GM12874 (cell line): ENCODE data around the gene BOLL.
A peak's percentile ranks its signal among the peaks of the same experiment; 100 is the strongest.

Experiments
- TF ChIP-seq, protein P1 (sequence below): IDR thresholded peaks from 2 replicates; pipeline ENCODE4 v1.5.1; 2011; ENCODE audit warnings: low read depth, mild to moderate bottlenecking, control low read depth, low read length, moderate library complexity; ENCODE audit not compliant: insufficient read depth

BOLL gene

DNA sequence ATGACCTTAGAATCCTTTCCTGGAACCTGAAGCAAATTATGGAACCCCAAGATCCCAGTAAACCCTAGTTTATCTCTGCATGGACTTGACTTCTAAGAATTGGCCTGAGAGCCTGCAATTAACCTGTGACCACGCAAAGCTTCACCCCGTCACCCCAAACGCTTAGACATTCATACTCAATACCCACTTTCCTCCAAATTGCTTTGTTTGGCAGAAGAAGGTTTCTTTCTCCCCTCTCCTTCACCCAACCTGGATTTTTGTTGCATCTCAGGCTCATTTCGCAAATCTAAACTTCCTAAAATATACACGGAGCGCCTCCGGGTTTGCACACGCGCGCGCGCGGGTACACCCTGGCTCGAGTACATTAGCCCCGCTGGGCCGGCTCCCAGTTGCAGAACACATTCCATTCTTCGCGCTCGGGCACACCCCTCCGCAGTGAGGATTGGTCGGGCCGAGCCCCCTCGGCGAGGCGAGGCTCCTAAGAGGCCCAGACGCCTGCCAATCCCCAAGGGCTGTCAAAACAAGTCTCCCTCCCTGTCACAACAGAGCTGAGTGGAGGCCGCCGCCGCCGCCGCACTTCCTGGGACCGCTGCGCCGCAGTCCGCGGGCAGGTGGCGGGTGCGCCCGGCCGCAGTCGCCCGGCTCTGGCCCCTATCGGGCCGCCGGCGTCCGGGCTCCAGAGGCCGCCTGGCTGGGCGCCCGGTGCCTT is 19.1 kb upstream of the BOLL start, which contains the start of gene PLCL1:
Gene PLCL1, plus strand, starts transcription at position 545 of the 709 bp plus-strand sequence.
- TF ChIP-seq, protein P1, sequence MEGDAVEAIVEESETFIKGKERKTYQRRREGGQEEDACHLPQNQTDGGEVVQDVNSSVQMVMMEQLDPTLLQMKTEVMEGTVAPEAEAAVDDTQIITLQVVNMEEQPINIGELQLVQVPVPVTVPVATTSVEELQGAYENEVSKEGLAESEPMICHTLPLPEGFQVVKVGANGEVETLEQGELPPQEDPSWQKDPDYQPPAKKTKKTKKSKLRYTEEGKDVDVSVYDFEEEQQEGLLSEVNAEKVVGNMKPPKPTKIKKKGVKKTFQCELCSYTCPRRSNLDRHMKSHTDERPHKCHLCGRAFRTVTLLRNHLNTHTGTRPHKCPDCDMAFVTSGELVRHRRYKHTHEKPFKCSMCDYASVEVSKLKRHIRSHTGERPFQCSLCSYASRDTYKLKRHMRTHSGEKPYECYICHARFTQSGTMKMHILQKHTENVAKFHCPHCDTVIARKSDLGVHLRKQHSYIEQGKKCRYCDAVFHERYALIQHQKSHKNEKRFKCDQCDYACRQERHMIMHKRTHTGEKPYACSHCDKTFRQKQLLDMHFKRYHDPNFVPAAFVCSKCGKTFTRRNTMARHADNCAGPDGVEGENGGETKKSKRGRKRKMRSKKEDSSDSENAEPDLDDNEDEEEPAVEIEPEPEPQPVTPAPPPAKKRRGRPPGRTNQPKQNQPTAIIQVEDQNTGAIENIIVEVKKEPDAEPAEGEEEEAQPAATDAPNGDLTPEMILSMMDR: no peak

DNA sequence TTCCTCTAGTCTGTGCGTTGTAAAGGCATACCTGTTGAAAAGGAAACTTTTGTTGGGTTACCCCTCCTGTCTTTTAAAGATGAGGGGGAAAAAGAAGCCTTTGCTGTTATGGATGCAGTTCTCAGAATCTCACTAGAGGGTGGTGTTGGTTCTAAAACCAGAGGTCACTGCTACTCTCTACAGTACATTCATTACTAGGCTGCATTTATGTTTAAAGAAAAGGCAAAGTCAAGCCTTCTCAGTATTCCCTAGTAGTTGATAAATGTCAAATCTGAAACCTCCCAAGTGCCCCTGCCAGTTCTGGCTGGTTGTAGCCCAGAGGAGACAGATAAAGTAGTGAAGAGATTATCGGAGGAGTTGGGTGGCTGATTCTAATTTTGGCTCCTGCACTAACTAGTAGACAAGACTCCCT is 17.9 kb upstream of the BOLL start:
- TF ChIP-seq, protein P1: peak; percentile 64

DNA sequence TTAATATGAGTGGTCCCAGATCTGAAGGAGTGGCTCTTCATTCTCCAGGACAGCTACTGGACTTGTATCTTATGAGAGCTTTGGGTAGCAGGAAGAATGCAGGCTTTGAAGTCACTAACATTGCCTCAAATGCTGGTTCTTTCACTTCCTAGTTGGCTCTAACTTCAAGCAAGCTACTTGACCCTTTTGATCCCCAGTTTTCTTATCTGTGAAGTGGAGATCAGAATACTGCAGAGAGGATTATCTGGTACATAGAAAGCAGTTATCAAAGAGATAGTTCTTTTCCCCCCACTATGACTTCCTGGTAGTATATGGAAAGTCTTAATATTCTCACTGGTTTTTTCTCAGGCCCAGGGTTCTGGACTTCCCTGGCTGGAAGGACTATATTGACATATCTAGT is 15.9 kb upstream of the BOLL start:
- TF ChIP-seq, protein P1: no peak

DNA sequence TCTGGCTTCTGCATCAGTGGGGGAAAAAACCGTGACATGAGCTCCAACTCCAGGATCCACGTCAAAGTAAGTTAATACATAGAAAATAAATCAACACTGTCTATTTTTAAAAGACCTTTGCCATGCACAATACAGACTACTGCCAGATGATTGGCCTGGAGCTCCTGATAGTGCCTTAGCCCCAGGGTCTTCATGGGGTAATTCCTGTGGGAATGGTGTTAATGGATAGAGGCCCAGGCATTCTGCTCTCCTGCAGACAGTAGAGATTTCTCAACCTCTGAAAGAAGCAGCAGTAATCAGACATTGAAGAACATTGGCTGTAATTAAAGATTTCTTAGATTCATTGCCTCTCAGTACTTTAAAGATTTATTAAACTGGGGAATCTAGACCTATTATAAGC is 15.0 kb upstream of the BOLL start:
- TF ChIP-seq, protein P1: no peak

DNA sequence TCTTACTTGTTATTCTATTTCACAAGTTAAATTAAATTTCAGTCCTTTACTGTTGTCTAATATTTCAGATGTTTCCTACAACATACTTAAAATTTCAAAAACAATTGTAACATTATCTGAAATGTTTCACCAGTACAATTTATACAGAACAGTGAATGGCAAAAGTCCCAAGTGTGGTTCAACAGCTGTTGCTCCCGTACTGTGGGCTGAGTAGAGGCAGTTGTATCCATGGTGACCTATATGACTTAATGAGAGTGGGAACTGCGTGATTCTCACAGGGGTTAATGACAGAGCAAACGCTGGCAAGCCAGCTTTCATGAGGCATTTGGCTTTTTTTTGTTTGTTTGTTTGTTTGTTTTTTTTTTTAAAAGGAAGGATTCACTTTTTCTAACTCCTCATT is 13.9 kb upstream of the BOLL start:
- TF ChIP-seq, protein P1: no peak

DNA sequence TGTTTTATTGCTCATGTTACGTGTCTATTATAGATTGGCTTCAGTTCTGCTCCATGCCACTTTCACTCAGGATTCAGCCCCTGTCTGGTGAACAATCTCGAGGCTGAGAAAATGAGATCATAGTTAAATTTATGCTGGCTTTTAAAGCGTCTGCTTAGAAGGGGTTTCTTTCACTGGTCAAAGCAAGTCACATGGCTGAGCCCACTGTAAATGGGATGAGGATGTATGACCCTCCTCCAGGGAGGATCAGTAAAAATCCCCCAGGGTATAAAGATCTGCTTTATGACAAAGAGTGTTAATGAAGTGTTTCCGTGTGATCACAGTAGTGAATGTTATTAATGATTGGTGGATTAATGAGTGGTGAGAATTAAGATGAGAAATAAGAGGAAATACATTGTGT is 13.1 kb upstream of the BOLL start:
- TF ChIP-seq, protein P1: no peak

DNA sequence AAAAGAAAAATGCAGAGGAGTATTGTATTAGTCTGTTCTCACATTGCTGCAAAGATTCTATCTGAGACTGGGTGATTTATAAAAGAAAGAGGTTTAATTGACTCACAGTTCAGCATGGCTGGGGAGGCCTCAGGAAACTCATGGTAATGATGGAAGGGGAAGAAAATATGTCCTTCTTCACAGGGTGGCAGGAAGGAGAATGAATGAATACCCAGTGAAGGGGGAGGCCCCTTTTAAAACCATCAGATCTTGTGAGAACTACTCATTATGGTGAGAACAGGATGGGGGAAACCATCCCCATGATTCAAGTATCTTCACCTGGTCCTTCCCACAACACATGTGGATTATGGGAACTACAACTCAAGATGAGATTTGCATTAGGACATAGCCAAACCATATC is 10.2 kb upstream of the BOLL start:
- TF ChIP-seq, protein P1: no peak
